Adipocyte (in vitro differentiated cells): ENCODE data around the gene RNF175.
A peak's percentile ranks its signal among the peaks of the same experiment; 100 is the strongest.

Source experiments
- DNase-seq: peaks from one replicate; pipeline ENCODE4 v3.0.0-alpha.2; 2015; ENCODE audit warnings: low read depth
- H3K27me3 ChIP-seq: replicated peaks from 2 replicates; pipeline ENCODE4 v1.7.0; 2013; ENCODE audit warnings: mild to moderate bottlenecking, low read length, moderate library complexity; ENCODE audit not compliant: control insufficient read depth, insufficient read depth
- H3K36me3 ChIP-seq: 2 replicates; pipeline ENCODE4 v1.7.0; 2013; ENCODE audit warnings: low read length, mild to moderate bottlenecking, moderate library complexity; ENCODE audit not compliant: control insufficient read depth, insufficient read depth, severe bottlenecking
- H3K4me1 ChIP-seq: 2 replicates; pipeline ENCODE4 v1.7.0; 2013; ENCODE audit warnings: mild to moderate bottlenecking, low read length, moderate library complexity; ENCODE audit not compliant: control insufficient read depth, insufficient read depth
- H3K4me3 ChIP-seq: 2 replicates; pipeline ENCODE4 v1.7.0; 2013; ENCODE audit warnings: mild to moderate bottlenecking, low read length, moderate library complexity
- H3K9ac ChIP-seq: 2 replicates; pipeline ENCODE4 v1.7.0; 2013; ENCODE audit warnings: mild to moderate bottlenecking, low read length, moderate library complexity
- H3K9me3 ChIP-seq: 2 replicates; pipeline ENCODE4 v1.7.0; 2013; ENCODE audit warnings: mild to moderate bottlenecking, low read length, moderate library complexity; ENCODE audit not compliant: control insufficient read depth

Gene RNF175

DNA sequence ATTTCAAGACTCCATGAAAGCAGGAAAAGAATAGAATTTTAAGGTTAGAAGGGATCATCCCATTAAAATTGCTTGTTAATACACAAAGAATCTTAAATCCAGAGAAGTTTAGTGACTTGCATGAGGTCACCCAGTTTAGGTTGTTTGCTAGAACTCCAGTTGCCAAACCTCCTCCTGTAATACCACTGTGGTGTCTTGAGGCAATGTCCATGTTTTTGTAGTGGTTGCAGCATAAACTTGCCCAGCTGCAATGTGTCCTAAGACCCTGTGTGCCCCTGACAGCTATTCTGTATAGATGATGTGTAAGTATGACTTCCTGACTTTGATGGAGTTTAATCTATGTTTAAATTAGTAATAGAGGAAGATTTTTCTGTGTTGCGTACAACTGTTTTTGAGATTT, 22.8 kb upstream of the RNF175 start:
- Histone ChIP-seq H3K9ac (no peak overlapping the region), H3K4me1 (peaks cover 24% of the 10 kb centered on the region), H3K9me3 (no peaks in the 10 kb centered on the region), H3K4me3 (peak overlapping the region; percentile 48), H3K27me3 (no peaks in the 10 kb centered on the region), H3K36me3 (no peaks in the 10 kb centered on the region)
- peak; percentile 55 for DNase-seq

DNA sequence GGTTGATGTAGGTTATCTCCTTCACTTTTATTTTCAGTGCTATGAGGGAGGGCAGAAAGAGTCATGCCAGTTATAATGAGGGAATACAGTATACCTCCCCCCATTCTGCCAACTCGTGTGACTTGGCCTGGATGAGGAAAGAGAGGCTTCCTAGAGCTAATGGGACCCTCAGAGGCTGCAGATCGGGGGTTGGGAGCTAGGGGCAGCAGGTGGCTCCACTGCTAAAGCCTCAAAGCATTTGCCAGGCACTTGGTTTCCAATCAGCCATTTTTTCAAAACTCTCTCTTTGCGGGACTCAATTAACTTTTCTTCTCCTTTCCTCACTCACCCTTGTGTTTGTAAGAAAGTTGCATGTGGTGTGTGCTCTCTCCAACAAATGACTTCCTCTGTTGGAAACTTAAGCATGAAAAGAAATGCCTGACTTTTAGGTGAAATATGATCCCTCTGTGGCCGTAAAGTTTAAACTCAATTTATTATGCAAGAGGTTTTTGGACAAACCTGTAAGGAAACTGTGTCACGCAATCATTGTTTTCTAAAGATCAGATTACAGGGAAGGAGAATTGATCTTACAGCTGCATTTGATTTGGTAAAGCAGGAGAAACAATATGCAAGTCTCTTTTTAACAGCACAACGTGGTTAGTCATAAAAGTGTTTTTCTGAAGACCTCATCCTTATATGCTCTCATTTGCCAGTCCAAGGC, 22.0 kb upstream of the RNF175 start:
- Histone ChIP-seq H3K4me3 (peak overlapping the region; percentile 48), H3K36me3 (no peaks in the 10 kb centered on the region), H3K27me3 (no peaks in the 10 kb centered on the region), H3K4me1 (peaks cover 24% of the 10 kb centered on the region), H3K9ac (no peak overlapping the region), H3K9me3 (no peaks in the 10 kb centered on the region)
- DNase-seq: peak; percentile 95

DNA sequence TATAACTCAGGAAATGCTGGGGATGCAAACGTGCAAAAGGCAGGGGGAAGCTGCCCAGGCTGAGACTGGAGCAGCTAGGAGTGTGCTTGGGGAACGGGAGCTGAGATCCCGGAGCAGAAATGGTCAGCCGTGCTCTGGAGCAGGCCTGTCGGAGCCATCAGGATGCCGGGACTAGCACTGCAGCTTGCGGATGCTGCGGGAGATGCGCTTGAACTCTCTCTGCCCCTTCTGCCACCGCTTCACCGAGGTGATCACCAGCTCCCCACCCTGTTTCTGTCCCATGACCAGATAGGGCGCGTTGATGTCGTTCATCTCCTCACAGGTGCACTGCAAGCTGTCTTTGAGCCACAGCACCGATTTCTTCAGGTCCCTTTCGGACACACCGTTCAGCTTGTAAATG, 21.5 kb upstream of the RNF175 start:
- no peak for DNase-seq
- Histone ChIP-seq H3K4me1 (peaks cover 23% of the 10 kb centered on the region), H3K27me3 (no peaks in the 10 kb centered on the region), H3K9me3 (no peaks in the 10 kb centered on the region), H3K36me3 (no peaks in the 10 kb centered on the region), H3K4me3 (no peak overlapping the region), H3K9ac (no peak overlapping the region)

DNA sequence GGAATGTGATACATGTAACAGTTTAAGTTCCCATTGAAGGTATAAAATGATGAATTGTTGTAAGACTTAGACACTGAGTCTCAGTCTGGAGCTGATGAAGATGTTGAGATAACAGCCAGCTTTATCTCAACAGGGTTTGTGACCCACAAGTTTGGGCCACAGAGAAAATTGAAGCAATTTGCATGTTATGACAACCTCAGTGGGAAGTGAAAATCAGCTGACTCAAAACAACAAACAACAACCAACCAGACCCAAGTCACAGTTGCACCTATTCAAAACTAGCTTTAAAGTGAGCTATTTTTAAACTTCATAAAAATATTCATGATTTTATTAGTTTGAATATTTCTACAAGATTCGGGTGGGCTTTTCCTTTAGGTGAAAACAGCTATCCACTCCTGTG, 21.1 kb upstream of the RNF175 start:
- Histone ChIP-seq H3K27me3 (no peaks in the 10 kb centered on the region), H3K9ac (no peak overlapping the region), H3K36me3 (no peaks in the 10 kb centered on the region), H3K9me3 (no peaks in the 10 kb centered on the region), H3K4me1 (peaks cover 19% of the 10 kb centered on the region), H3K4me3 (no peak overlapping the region)
- DNase-seq: no peak

DNA sequence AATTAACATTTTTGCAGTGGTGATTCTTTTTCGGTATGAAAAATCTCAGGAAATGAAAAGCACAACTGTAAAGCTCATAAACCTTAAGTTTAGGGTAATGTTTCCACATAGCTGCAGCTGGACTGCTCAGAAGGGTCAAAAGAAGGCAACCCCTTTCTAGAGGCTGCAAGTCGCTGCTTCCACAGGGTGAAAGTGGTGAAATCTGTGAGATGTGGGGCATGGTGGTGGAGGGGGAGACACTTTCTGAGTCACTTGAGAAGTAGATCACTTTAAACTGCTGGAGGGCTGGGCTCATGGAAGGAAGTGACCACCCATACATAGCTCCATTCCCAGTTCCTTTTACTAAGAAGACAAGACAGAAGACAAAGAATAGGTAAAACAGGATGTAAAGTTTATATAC, 20.4 kb upstream of the RNF175 start:
- no peaks in the 10 kb centered on the region for H3K36me3 ChIP-seq
- peak; percentile 15 for DNase-seq
- no peaks in the 10 kb centered on the region for H3K27me3 ChIP-seq
- no peak overlapping the region for H3K9ac ChIP-seq
- H3K9me3 ChIP-seq: no peaks in the 10 kb centered on the region
- no peak overlapping the region for H3K4me3 ChIP-seq
- H3K4me1 ChIP-seq: peaks cover 19% of the 10 kb centered on the region

DNA sequence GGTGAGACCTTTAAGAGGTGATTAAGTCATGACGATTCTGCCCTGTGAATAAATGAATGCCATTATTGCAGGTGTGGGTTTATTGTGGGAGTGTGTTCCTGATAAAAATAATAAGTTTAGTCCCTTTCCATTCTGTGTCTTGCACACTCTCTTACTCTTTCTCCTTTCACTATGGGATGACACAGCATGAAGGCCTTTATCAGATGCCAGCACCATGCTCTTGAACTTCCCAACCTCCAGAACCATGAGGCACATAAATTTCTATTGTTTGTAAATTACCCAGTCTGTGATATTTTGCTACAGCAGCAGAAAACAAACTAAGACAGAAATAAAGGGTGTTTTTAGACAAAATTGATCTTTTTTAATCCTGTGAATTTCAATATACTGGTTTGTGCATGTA, 18.6 kb upstream of the RNF175 start:
- H3K9me3 ChIP-seq: no peaks in the 10 kb centered on the region
- H3K4me1 ChIP-seq: peaks cover 19% of the 10 kb centered on the region
- H3K9ac ChIP-seq: no peak overlapping the region
- H3K27me3 ChIP-seq: no peaks in the 10 kb centered on the region
- no peak for DNase-seq
- H3K36me3 ChIP-seq: no peaks in the 10 kb centered on the region
- H3K4me3 ChIP-seq: no peak overlapping the region

DNA sequence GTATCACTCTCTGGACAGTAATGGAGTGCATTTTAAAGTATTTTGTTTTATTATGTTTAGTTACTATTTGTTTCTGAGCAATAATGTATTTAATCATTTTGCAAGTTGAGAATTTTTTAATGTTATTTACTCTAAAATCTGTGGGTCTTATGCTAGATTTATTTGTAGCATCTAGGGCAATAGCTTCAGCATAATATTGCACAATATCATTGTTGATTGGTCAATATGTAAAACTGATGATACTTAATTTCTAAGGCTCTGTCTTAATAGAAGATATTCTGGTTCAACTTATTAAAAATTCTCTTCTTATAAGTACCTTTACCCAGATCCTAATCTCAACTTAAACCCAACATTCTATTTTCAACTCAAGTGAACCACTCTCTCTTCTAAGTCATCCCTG, 17.6 kb upstream of the RNF175 start:
- no peak for DNase-seq
- no peaks in the 10 kb centered on the region for H3K36me3 ChIP-seq

DNA sequence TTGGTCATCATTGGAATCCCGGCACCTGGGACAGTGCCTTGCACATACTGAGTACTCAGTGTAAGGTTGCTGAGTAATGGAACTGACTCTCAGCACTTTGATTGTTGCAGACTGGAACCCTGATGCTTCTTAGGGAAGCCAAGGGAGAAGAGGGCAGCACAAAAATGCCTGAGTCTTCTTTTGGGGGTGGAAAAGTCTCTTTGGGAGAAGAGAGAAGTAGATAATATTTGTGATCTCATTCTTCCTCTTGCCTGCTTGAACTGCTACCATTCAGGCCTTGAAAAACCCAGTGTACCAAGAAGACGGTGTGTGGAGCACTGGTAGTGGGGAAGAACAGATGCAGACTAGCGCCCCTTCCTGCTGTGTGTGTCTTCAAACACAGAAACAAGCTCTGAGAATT, 16.8 kb upstream of the RNF175 start:
- DNase-seq: no peak
- Histone ChIP-seq H3K36me3 (no peaks in the 10 kb centered on the region), H3K4me3 (no peak overlapping the region), H3K27me3 (no peaks in the 10 kb centered on the region), H3K9ac (no peak overlapping the region), H3K9me3 (no peaks in the 10 kb centered on the region), H3K4me1 (peaks cover 3% of the 10 kb centered on the region)

More for the DNA sequence above, 17.6 kb upstream of the RNF175 start:
- H3K9ac ChIP-seq: no peak overlapping the region
- peaks cover 11% of the 10 kb centered on the region for H3K4me1 ChIP-seq
- H3K4me3 ChIP-seq: no peak overlapping the region
- no peaks in the 10 kb centered on the region for H3K27me3 ChIP-seq
- no peaks in the 10 kb centered on the region for H3K9me3 ChIP-seq

DNA sequence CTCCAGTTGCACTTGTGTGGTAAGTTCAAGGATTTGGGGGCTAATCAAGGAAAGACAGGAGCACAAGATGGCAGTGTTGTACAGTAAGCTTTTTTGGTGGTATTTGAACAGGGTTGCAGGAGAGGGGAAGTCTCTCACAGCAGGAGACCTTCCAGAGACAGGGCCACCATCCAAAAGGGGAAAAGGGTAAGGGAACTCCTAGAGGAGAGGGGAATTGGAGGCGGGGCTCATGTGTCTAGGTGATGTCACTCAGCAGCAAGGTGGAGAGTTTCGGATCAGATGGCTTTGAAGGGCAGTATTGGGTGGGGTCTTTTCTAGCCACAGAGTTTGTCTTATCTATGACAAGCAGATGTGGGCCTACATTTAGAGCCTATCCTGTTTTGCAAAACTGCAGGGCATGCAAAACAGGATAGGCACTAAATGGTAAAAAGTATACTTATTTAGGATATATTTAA, 13.4 kb upstream of the RNF175 start:
- Histone ChIP-seq H3K4me1 (peaks cover 10% of the 10 kb centered on the region), H3K4me3 (no peak overlapping the region), H3K27me3 (no peaks in the 10 kb centered on the region), H3K36me3 (no peaks in the 10 kb centered on the region), H3K9me3 (no peaks in the 10 kb centered on the region), H3K9ac (no peak overlapping the region)
- peak; percentile 45 for DNase-seq

DNA sequence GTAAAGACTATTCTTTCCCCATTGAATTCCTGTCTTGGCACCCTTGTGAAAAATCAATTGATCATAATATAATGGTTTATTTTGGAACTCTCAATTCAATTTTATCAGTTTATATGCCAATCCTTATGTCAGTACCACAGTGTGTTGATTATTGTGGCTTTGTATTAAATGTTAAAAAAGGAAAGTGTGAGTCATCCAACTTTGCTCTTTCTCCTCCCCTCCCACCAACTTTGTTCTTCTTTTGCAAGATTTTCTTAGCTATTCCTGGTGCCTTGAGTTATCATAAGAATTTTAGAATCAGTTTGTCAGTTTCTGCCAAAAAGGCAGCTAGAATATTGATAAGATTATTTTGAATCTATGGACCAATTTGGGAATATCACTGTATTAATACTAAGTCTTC, 11.2 kb upstream of the RNF175 start:
- H3K4me3 ChIP-seq: no peak overlapping the region
- DNase-seq: peak; percentile 59
- no peaks in the 10 kb centered on the region for H3K36me3 ChIP-seq
- no peaks in the 10 kb centered on the region for H3K27me3 ChIP-seq
- peaks cover 10% of the 10 kb centered on the region for H3K4me1 ChIP-seq
- no peaks in the 10 kb centered on the region for H3K9me3 ChIP-seq
- H3K9ac ChIP-seq: no peak overlapping the region

DNA sequence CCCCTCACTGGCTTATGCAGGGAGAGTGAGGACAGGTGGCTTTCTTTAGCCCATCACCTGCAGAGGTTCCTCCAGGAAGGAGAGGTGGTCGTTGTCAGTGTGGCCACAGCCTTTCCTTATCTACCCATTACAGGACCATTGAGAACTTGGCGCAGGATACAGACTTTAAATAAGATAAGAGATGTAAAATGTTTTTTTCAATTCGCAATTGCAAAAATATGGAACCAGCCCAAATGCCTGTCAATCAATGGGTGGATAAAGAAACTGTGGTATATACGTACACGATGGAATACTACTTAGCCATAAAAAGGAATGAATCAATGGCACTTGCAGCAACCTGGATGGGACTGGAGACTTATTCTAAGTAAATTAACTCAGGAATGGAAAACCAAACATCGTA, 6.9 kb upstream of the RNF175 start:
- Histone ChIP-seq H3K9ac (no peak overlapping the region), H3K9me3 (peaks cover 3% of the 10 kb centered on the region), H3K4me3 (no peak overlapping the region), H3K4me1 (peaks cover 13% of the 10 kb centered on the region), H3K36me3 (no peaks in the 10 kb centered on the region), H3K27me3 (peaks cover 6% of the 10 kb centered on the region)
- no peak for DNase-seq

DNA sequence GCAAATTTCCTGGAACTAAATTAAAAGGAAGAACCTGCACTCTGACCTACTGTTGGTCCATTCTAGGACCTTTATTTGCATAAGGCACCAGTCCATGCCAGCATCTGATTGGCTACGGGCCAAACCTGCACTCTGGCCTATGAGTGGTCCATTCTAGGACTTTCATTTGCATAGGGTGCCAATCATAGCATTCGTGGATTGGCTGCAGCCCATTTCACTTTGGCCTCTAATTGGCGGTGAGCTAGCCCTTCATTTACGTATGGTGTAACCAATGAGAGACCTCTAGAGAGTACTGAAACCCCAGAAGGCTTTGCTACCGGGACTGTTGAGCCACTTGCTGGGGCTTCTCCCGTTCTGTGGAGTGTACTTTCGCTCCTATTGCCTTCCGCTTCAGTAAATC, 6.1 kb upstream of the RNF175 start:
- H3K9me3 ChIP-seq: peaks cover 3% of the 10 kb centered on the region
- peaks cover 8% of the 10 kb centered on the region for H3K4me1 ChIP-seq
- H3K9ac ChIP-seq: no peak overlapping the region
- DNase-seq: no peak
- no peak overlapping the region for H3K4me3 ChIP-seq
- no peaks in the 10 kb centered on the region for H3K36me3 ChIP-seq
- peaks cover 12% of the 10 kb centered on the region for H3K27me3 ChIP-seq
